A549 (cell line): Measurements from ENCODE around the gene RAMACL. TPM values are rescaled to one million over a fixed set of nuclear protein-coding genes. Genes with fewer than 3 reads are reported as not detected.

Source experiments
- ATAC-seq, 2 experiments: fragments of 200-7000 bp in 1 of 2; fragments of >200 bp in 1 of 2; cut with Nextera tagmentation in 1 of 2; cut with Tn5 transposase in 1 of 2; 3 replicates each; pipeline versions ENCODE4 v1.8.0 to v1.9.1; 2018 to 2020; ENCODE audit warnings: mild to moderate bottlenecking in 1 of 2, moderate library complexity in 1 of 2
- CTCF ChIA-PET: fragments of 300-600 bp; sonication (Branson Sonifier 250); formaldehyde crosslinking; extraction: SDS; loops from one replicate; lab custom pipeline; 2021; ENCODE audit warnings: antibody characterized with exemption, inconsistent platforms; lab: Yijun Ruan, JAX
- POLR2A ChIA-PET: fragments of 350-600 bp; formaldehyde crosslinking; extraction: SDS; loops from one replicate; lab custom pipeline; 2021; ENCODE audit warnings: antibody characterized with exemption, inconsistent platforms; lab: Yijun Ruan, JAX
- DNase-seq, 2 experiments: peaks; one replicate each; pipeline versions ENCODE4 v3.0.0 to v3.0.0-alpha.2; 2011 to 2016; ENCODE audit warnings: low read depth in 1 of 2, low spot score in 1 of 2
- FAIRE-seq: peaks from 2 replicates; lab custom pipeline; 2011; peaks lifted over from hg19 to GRCh38; lab: Jason Lieb, UNC
- H3K27ac ChIP-seq, 2 experiments: fragments of >200 bp; sonication (Bioruptor Twin); formaldehyde crosslinking; 3 replicates each; pipeline ENCODE4 v1.5.1; 2016 to 2017
- H3K4me1 ChIP-seq: fragments of >200 bp; sonication (Bioruptor Twin); formaldehyde crosslinking; 3 replicates; pipeline ENCODE4 v1.6.1; 2016
- H3K4me2 ChIP-seq: fragments of >200 bp; sonication (Bioruptor Twin); formaldehyde crosslinking; 3 replicates; pipeline ENCODE4 v1.6.1; 2016
- H3K4me3 ChIP-seq: fragments of >200 bp; sonication (Bioruptor Twin); formaldehyde crosslinking; 3 replicates; pipeline ENCODE4 v1.5.1; 2016
- H3K9me3 ChIP-seq: fragments of >200 bp; sonication (Bioruptor Twin); formaldehyde crosslinking; 3 replicates; pipeline ENCODE4 v1.6.1; 2016
- CBX8 ChIP-seq: fragments of 200-600 bp; sonication (generic); IDR thresholded peaks from 2 replicates; pipeline ENCODE4 v1.6.1; 2016
- EHF ChIP-seq: fragments of 250-450 bp; sonication (Bioruptor Pico); IDR thresholded peaks from 2 replicates; pipeline ENCODE4 v1.5.0; 2020; ENCODE audit warnings: mild to moderate bottlenecking
- EHMT2 ChIP-seq: fragments of 200-600 bp; sonication (generic); IDR thresholded peaks from 2 replicates; pipeline ENCODE4 v1.6.1; 2016; ENCODE audit warnings: antibody characterized with exemption, low read depth, mild to moderate bottlenecking, moderate library complexity
- ESRRA ChIP-seq: fragments of 150-350 bp; IDR thresholded peaks from 2 replicates; pipeline ENCODE4 v1.6.1; 2014; ENCODE audit warnings: mild to moderate bottlenecking, low read length, borderline replicate concordance
- FOSB ChIP-seq: fragments of 250-450 bp; sonication (Bioruptor Pico); IDR thresholded peaks from 2 replicates; pipeline ENCODE4 v1.5.0; 2020; ENCODE audit warnings: mild to moderate bottlenecking, moderate library complexity
- HOXB13 ChIP-seq: fragments of 250-450 bp; sonication (Bioruptor Pico); IDR thresholded peaks from 2 replicates; pipeline ENCODE4 v1.5.0; 2020; ENCODE audit warnings: low read depth, mild to moderate bottlenecking, moderate library complexity
- JUNB ChIP-seq: fragments of >200 bp; sonication (Bioruptor Twin); formaldehyde crosslinking; IDR thresholded peaks from 2 replicates; pipeline ENCODE4 v1.6.1; 2016
- MAZ ChIP-seq: fragments of 150-350 bp; IDR thresholded peaks from 2 replicates; pipeline ENCODE4 v1.6.1; 2014; ENCODE audit warnings: antibody characterized with exemption, low read depth, low read length, borderline replicate concordance
- MYC ChIP-seq: IDR thresholded peaks from 2 replicates; pipeline ENCODE4 v1.6.1; 2012; ENCODE audit warnings: mild to moderate bottlenecking, inconsistent platforms, low read length, improper control_type of control experiment, borderline replicate concordance
- NPAS2 ChIP-seq: fragments of 250-450 bp; sonication (Bioruptor Pico); IDR thresholded peaks from 2 replicates; pipeline ENCODE4 v1.8.0; 2022; ENCODE audit warnings: mild to moderate bottlenecking, moderate library complexity, borderline replicate concordance
- RAD21 ChIP-seq, 2 experiments: fragments of >200 bp in 1 of 2; sonication (Bioruptor Twin) in 1 of 2; formaldehyde crosslinking in 1 of 2; IDR thresholded peaks in 1 of 2; conservative IDR thresholded peaks in 1 of 2; 2 replicates in 1 of 2; 3 replicates in 1 of 2; pipeline ENCODE4 v1.6.1; 2012 to 2018; ENCODE audit warnings: inconsistent platforms in 1 of 2
- RARB ChIP-seq: fragments of 250-450 bp; sonication (Bioruptor Pico); IDR thresholded peaks from 2 replicates; pipeline ENCODE4 v1.8.0; 2021; ENCODE audit warnings: mild to moderate bottlenecking, moderate library complexity
- RCOR1 ChIP-seq: fragments of 150-350 bp; IDR thresholded peaks from 2 replicates; pipeline ENCODE4 v1.6.1; 2014; ENCODE audit warnings: antibody characterized with exemption, low read length, low read depth
- RFX5 ChIP-seq: fragments of 450-650 bp; IDR thresholded peaks from 2 replicates; pipeline ENCODE4 v1.7.1; 2014; ENCODE audit warnings: antibody characterized with exemption, mild to moderate bottlenecking, moderate library complexity
- SREBF2 ChIP-seq: fragments of 450-650 bp; IDR thresholded peaks from 2 replicates; pipeline ENCODE4 v1.6.1; 2014; ENCODE audit warnings: mild to moderate bottlenecking, moderate library complexity
- ZFP36 ChIP-seq: fragments of 450-650 bp; IDR thresholded peaks from 2 replicates; pipeline ENCODE4 v1.6.1; 2014; ENCODE audit warnings: borderline replicate concordance; ENCODE audit not compliant: partially characterized antibody
- WGBS: methylation state at CpG from one replicate; pipeline ENCODE4 v1.1.6; 2017; ENCODE audit errors: missing lambda C conversion rate; 5-methylcytosine and 5-hydroxymethylcytosine counted together
- polyA plus RNA-seq, 4 experiments: library from polyadenylated mRNA; depleted of rRNA in 3 of 4; stranded (reverse); fragments of >200 nt; fragmentation: RNase III in 1 of 4; extraction: RNeasy Plus Mini Kit Qiagen cat#74134 plus additional on column Dnase treatment in 1 of 4; gene quantifications; 2 replicates in 3 of 4; 3 replicates in 1 of 4; pipeline ENCODE4 v1.2.3, GENCODE V29; 2011 to 2017
- TF ChIP-seq, protein P1 (sequence below): fragments of 150-350 bp; IDR thresholded peaks from 2 replicates; pipeline ENCODE4 v1.6.1; 2014; ENCODE audit warnings: low read depth, mild to moderate bottlenecking, low read length
- TF ChIP-seq, protein P2 (sequence below): fragments of 250-450 bp; sonication (Bioruptor Pico); IDR thresholded peaks from 2 replicates; pipeline ENCODE4 v1.5.0; 2020; ENCODE audit warnings: low read depth, mild to moderate bottlenecking, moderate library complexity
- TF ChIP-seq, protein P3 (sequence below): fragments of 200-600 bp; sonication (generic); IDR thresholded peaks from 2 replicates; pipeline ENCODE4 v1.6.1; 2016; ENCODE audit warnings: antibody characterized with exemption, mild to moderate bottlenecking, moderate library complexity
- TF ChIP-seq, protein P4 (sequence below): fragments of 450-650 bp; IDR thresholded peaks from 2 replicates; pipeline ENCODE4 v1.6.1; 2014; ENCODE audit warnings: antibody characterized with exemption
- TF ChIP-seq, protein P5 (sequence below): fragments of >200 bp; sonication (Bioruptor Twin); formaldehyde crosslinking; IDR thresholded peaks from 3 replicates; pipeline ENCODE4 v1.6.1; 2016
- TF ChIP-seq, protein P6 (sequence below): IDR thresholded peaks from 2 replicates; pipeline ENCODE4 v1.6.1; 2012
- TF ChIP-seq, protein P7 (sequence below): IDR thresholded peaks from 2 replicates; pipeline ENCODE4 v1.6.1; 2012

RAMACL gene
- polyA plus RNA-seq, 2 of the 4 experiments (the other 2 are of a cell fraction), result 0.08 to 0.67 TPM

DNA sequence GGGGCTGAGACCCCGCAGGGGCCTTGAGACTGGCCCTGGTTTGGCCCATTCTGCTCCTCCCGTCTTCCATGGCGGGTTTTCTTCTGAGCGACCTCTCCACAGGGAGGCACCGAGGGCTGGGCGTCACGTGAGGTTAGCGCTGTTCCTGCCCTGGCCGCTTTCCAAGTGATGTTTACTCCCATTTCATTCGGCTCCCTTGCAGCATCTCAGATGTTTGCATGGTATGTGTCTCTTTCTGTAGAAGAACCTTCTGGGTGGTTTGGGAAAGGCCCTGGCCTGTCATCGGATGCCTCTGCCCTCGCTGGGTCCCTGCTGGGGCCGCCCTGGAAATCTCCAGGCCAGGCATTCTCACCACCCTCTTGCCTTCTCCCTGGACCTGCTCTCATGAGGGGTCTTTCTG is 17.3 kb downstream of the RAMACL start:
- FAIRE-seq (no peak), DNase-seq (no peak), ATAC-seq (no peak)
- Histone ChIP-seq H3K4me2 (no peak overlapping the region), H3K4me1 (no peaks in the 10 kb centered on the region), H3K9me3 (no peaks in the 10 kb centered on the region), H3K4me3 (no peak overlapping the region), H3K27ac (no peak overlapping the region)
- POLR2A ChIA-PET, result no interaction called here
- TF ChIP-seq NPAS2, result no peak
- no peak for TF ChIP-seq CBX8
- TF ChIP-seq, protein P1, sequence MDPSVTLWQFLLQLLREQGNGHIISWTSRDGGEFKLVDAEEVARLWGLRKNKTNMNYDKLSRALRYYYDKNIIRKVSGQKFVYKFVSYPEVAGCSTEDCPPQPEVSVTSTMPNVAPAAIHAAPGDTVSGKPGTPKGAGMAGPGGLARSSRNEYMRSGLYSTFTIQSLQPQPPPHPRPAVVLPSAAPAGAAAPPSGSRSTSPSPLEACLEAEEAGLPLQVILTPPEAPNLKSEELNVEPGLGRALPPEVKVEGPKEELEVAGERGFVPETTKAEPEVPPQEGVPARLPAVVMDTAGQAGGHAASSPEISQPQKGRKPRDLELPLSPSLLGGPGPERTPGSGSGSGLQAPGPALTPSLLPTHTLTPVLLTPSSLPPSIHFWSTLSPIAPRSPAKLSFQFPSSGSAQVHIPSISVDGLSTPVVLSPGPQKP, result no peak
- no peak for TF ChIP-seq RCOR1
- no peak for TF ChIP-seq SREBF2
- no peak for TF ChIP-seq EHMT2
- TF ChIP-seq MYC, result no peak
- TF ChIP-seq, protein P2, sequence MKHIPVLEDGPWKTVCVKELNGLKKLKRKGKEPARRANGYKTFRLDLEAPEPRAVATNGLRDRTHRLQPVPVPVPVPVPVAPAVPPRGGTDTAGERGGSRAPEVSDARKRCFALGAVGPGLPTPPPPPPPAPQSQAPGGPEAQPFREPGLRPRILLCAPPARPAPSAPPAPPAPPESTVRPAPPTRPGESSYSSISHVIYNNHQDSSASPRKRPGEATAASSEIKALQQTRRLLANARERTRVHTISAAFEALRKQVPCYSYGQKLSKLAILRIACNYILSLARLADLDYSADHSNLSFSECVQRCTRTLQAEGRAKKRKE (CRISPR knock-in tag), result no peak
- TF ChIP-seq RAD21 (conservative IDR thresholded peaks at IDR 0.05 in 1 of 2, IDR thresholded peaks at IDR 0.05 in 1 of 2), result no peak
- TF ChIP-seq HOXB13, result no peak
- TF ChIP-seq ESRRA, result no peak
- TF ChIP-seq, protein P3, sequence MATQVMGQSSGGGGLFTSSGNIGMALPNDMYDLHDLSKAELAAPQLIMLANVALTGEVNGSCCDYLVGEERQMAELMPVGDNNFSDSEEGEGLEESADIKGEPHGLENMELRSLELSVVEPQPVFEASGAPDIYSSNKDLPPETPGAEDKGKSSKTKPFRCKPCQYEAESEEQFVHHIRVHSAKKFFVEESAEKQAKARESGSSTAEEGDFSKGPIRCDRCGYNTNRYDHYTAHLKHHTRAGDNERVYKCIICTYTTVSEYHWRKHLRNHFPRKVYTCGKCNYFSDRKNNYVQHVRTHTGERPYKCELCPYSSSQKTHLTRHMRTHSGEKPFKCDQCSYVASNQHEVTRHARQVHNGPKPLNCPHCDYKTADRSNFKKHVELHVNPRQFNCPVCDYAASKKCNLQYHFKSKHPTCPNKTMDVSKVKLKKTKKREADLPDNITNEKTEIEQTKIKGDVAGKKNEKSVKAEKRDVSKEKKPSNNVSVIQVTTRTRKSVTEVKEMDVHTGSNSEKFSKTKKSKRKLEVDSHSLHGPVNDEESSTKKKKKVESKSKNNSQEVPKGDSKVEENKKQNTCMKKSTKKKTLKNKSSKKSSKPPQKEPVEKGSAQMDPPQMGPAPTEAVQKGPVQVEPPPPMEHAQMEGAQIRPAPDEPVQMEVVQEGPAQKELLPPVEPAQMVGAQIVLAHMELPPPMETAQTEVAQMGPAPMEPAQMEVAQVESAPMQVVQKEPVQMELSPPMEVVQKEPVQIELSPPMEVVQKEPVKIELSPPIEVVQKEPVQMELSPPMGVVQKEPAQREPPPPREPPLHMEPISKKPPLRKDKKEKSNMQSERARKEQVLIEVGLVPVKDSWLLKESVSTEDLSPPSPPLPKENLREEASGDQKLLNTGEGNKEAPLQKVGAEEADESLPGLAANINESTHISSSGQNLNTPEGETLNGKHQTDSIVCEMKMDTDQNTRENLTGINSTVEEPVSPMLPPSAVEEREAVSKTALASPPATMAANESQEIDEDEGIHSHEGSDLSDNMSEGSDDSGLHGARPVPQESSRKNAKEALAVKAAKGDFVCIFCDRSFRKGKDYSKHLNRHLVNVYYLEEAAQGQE, result no peak
- TF ChIP-seq, protein P4, sequence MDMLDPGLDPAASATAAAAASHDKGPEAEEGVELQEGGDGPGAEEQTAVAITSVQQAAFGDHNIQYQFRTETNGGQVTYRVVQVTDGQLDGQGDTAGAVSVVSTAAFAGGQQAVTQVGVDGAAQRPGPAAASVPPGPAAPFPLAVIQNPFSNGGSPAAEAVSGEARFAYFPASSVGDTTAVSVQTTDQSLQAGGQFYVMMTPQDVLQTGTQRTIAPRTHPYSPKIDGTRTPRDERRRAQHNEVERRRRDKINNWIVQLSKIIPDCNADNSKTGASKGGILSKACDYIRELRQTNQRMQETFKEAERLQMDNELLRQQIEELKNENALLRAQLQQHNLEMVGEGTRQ, result no peak
- TF ChIP-seq, protein P5, sequence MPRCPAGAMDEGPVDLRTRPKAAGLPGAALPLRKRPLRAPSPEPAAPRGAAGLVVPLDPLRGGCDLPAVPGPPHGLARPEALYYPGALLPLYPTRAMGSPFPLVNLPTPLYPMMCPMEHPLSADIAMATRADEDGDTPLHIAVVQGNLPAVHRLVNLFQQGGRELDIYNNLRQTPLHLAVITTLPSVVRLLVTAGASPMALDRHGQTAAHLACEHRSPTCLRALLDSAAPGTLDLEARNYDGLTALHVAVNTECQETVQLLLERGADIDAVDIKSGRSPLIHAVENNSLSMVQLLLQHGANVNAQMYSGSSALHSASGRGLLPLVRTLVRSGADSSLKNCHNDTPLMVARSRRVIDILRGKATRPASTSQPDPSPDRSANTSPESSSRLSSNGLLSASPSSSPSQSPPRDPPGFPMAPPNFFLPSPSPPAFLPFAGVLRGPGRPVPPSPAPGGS, result no peak
- TF ChIP-seq ZFP36, result no peak
- no peak for TF ChIP-seq MAZ
- TF ChIP-seq JUNB, result no peak
- no peak for TF ChIP-seq FOSB (CRISPR knock-in tag)
- 61% methylated on average over 5 of the region's 13 CpGs for WGBS
- CTCF ChIA-PET, result no interaction called here

DNA sequence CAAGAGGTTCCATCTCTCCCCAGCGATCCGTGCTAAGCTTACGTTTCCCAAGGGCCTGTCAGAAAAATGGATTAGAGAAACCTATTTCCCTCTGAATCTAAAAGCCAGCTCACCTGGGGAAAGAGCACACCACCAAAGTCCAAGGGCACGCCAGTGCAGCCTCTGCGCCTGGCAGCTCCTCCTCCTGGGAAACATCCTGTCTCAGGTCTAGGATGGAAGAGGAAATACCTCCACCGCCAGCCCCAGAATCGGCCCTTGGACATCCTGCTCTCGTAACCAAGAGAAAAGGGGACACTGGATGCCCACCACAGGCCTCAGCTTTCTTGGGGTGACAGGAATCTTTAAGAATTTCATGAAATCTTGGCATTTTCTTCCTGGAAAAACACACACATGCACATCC is 18.7 kb downstream of the RAMACL start:
- Histone ChIP-seq H3K4me2 (no peak overlapping the region), H3K27ac (no peak overlapping the region), H3K9me3 (no peaks in the 10 kb centered on the region), H3K4me1 (no peaks in the 10 kb centered on the region), H3K4me3 (no peak overlapping the region)
- WGBS, result 72% methylated on average over 6 of the region's 8 CpGs
- ChIA-PET POLR2A (no interaction called here), CTCF (no interaction called here)
- DNase-seq, result no peak
- TF ChIP-seq RCOR1, result no peak
- TF ChIP-seq RARB, result no peak
- TF ChIP-seq, protein P4, result no peak
- TF ChIP-seq, protein P3, result no peak
- TF ChIP-seq, protein P6, sequence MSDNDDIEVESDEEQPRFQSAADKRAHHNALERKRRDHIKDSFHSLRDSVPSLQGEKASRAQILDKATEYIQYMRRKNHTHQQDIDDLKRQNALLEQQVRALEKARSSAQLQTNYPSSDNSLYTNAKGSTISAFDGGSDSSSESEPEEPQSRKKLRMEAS, result no peak
- TF ChIP-seq, protein P7, sequence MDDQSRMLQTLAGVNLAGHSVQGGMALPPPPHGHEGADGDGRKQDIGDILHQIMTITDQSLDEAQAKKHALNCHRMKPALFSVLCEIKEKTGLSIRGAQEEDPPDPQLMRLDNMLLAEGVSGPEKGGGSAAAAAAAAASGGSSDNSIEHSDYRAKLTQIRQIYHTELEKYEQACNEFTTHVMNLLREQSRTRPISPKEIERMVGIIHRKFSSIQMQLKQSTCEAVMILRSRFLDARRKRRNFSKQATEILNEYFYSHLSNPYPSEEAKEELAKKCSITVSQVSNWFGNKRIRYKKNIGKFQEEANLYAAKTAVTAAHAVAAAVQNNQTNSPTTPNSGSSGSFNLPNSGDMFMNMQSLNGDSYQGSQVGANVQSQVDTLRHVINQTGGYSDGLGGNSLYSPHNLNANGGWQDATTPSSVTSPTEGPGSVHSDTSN, result no peak
- no peak for TF ChIP-seq CBX8
- no peak for TF ChIP-seq RFX5
- no peak for TF ChIP-seq EHF (CRISPR knock-in tag)
- ATAC-seq, result no peak
- FAIRE-seq, result no peak
